SU-DHL-6 (cell line): Measurements from ENCODE around the gene SLC38A10.

Experiments used
- CTCF ChIP-seq: fragments of 200-600 bp; sonication (generic); IDR thresholded peaks from one replicate; pipeline ENCODE4 v1.5.1; 2017; ENCODE audit warnings: antibody characterized with exemption, mild to moderate bottlenecking, low read length, moderate library complexity; ENCODE audit not compliant: insufficient read depth, poor library complexity, severe bottlenecking
- EZH2phosphoT487 ChIP-seq: fragments of 200-600 bp; sonication (generic), shearing (Covaris generic); conservative IDR thresholded peaks from 2 replicates; pipeline ENCODE4 v1.6.1; 2018; ENCODE audit warnings: mild to moderate bottlenecking, antibody characterized with exemption, low read length, moderate library complexity, mixed read lengths

DNA sequence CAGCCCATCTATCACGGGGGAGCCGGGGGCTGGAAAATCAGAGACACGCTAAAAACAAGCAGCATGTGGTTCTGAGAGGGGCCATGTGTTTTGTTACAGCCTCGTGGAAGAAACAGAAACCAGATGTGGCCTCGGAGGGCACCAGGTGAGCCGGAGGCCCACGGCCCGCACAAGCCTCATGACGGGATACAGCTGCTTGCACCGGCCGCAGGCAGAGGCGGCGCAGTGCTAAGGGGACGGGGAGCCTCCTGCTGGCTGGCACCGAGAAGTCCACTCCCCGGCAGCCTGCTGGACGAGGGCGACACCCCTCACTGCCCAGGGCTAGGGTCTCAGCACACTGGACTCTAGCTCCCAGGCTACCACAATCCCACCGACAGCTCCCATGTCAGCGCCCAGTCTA, 36.8 kb downstream of the SLC38A10 start:
- TF ChIP-seq CTCF (no peak), EZH2phosphoT487 (no peak)
